RWPE2 (cell line): ENCODE data around the gene ZBTB33.

Experiments
- ATAC-seq: fragments of 200-7000 bp; cut with Tn5 transposase; 3 replicates; pipeline ENCODE4 v1.9.1; 2021; ENCODE audit warnings: low read depth
- DNase-seq: peaks from one replicate; pipeline ENCODE4 v3.0.0-alpha.2; 2020; ENCODE audit warnings: low spot score
- H3K27ac ChIP-seq: fragments of 450-650 bp; 2 replicates; pipeline ENCODE4 v1.5.1; 2017; ENCODE audit warnings: mild to moderate bottlenecking; ENCODE audit not compliant: poor library complexity, severe bottlenecking
- H3K27me3 ChIP-seq: fragments of 250-450 bp; sonication (Bioruptor Pico); 2 replicates; pipeline ENCODE4 v1.5.1; 2021; ENCODE audit warnings: mild to moderate bottlenecking, moderate library complexity; ENCODE audit not compliant: insufficient read depth, poor library complexity, severe bottlenecking
- H3K36me3 ChIP-seq: fragments of 250-450 bp; sonication (Bioruptor Pico); 2 replicates; pipeline ENCODE4 v1.5.1; 2020; ENCODE audit warnings: low read depth, mild to moderate bottlenecking, moderate library complexity
- H3K4me1 ChIP-seq: fragments of 250-450 bp; sonication (Bioruptor Pico); 2 replicates; pipeline ENCODE4 v1.5.1; 2021; ENCODE audit warnings: mild to moderate bottlenecking, moderate library complexity; ENCODE audit not compliant: insufficient read depth, poor library complexity, severe bottlenecking
- H3K4me3 ChIP-seq: fragments of 250-450 bp; sonication (Bioruptor Pico); 2 replicates; pipeline ENCODE4 v1.5.1; 2021; ENCODE audit warnings: mild to moderate bottlenecking, moderate library complexity; ENCODE audit not compliant: severe bottlenecking
- H3K9me3 ChIP-seq: fragments of 250-450 bp; sonication (Bioruptor Pico); 2 replicates; pipeline ENCODE4 v1.5.1; 2021; ENCODE audit warnings: mild to moderate bottlenecking, moderate library complexity; ENCODE audit not compliant: severe bottlenecking
- CTCF ChIP-seq: fragments of 450-650 bp; IDR thresholded peaks from one replicate; pipeline ENCODE4 v1.5.1; 2017; ENCODE audit warnings: mild to moderate bottlenecking, moderate library complexity; ENCODE audit not compliant: poor library complexity, severe bottlenecking

Gene ZBTB33

GRCh38 chrX:120213438-120214265, 37.0 kb upstream of the ZBTB33 start:
- peak; percentile 68 for TF ChIP-seq CTCF
- Histone ChIP-seq H3K27me3 (no peaks in the 10 kb centered on the region), H3K9me3 (no peaks in the 10 kb centered on the region), H3K4me1 (no peaks in the 10 kb centered on the region), H3K27ac (no peak overlapping the region), H3K36me3 (no peaks in the 10 kb centered on the region), H3K4me3 (no peak overlapping the region)
- peak; percentile 62; the same call in 2 of the 3 replicates for ATAC-seq
- DNase-seq = no peak

GRCh38 chrX:120223374-120223773, 27.2 kb upstream of the ZBTB33 start:
- H3K27me3 ChIP-seq = no peaks in the 10 kb centered on the region
- no peak for TF ChIP-seq CTCF
- H3K36me3 ChIP-seq = no peaks in the 10 kb centered on the region
- H3K4me3 ChIP-seq = no peak overlapping the region
- no peaks in the 10 kb centered on the region for H3K9me3 ChIP-seq
- no peak overlapping the region for H3K27ac ChIP-seq
- no peaks in the 10 kb centered on the region for H3K4me1 ChIP-seq
- ATAC-seq (no peak), DNase-seq (no peak)

- H3K27ac ChIP-seq = no peak overlapping the region
- TF ChIP-seq CTCF = no peak
- H3K9me3 ChIP-seq = no peaks in the 10 kb centered on the region
- no peak for ATAC-seq
- H3K4me1 ChIP-seq = no peaks in the 10 kb centered on the region
- H3K4me3 ChIP-seq = no peak overlapping the region
- no peak for DNase-seq
- H3K27me3 ChIP-seq = no peaks in the 10 kb centered on the region
- H3K36me3 ChIP-seq = no peaks in the 10 kb centered on the region
Observed at GRCh38 chrX:120224388-120224787, 26.2 kb upstream of the ZBTB33 start.

- no peak overlapping the region for H3K27ac ChIP-seq
- H3K27me3 ChIP-seq = no peaks in the 10 kb centered on the region
- DNase-seq (no peak), ATAC-seq (no peak)
- H3K4me1 ChIP-seq = no peaks in the 10 kb centered on the region
- no peak overlapping the region for H3K4me3 ChIP-seq
- no peak for TF ChIP-seq CTCF
- H3K9me3 ChIP-seq = no peaks in the 10 kb centered on the region
- no peaks in the 10 kb centered on the region for H3K36me3 ChIP-seq
Observed at GRCh38 chrX:120228187-120228908, 22.3 kb upstream of the ZBTB33 start.
